Kidney tubule cell (primary cell): ENCODE measurements around the gene ERH.

Source experiments
- DNase-seq: peaks from one replicate; pipeline ENCODE4 v3.0.0-alpha.2; 2018; ENCODE audit warnings: low spot score

ERH gene

DNA sequence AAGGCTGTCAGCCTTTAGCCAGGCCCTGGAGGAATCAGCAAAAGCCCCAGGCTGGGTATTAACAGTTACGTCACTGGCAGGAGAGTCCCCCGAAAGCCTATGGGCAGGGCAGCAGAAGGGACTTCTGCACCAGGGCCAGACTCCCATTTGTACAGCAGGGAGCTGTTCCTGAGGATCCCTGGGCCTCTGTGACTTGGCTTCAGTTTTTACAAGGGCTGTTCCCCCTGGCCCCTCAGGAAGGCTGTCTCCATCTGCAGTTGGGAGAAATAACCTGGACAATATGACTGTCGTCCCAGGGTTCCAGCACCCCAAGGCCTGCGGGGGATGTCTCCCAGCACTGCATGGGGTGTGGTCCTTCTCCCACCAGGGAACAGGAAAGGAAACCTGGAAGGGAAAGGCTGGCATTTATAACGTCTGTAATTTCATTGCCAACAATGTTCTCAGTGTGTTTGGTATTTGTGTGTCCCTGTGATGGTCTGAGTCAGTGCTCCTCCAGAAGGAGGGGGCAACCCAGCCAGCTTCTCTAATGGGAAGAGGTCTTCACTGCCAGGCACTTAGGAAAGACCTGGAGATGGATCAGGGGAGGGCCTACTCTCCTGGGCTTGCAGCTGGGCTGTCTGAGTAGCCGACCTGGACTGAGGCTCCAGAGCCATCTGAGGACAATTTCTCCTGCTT is 42.4 kb downstream of the ERH start:
- DNase-seq: peak; percentile 70

- no peak for DNase-seq
Measured at GRCh38 chr14:69355154-69355597, 42.9 kb downstream of the ERH start.

DNA sequence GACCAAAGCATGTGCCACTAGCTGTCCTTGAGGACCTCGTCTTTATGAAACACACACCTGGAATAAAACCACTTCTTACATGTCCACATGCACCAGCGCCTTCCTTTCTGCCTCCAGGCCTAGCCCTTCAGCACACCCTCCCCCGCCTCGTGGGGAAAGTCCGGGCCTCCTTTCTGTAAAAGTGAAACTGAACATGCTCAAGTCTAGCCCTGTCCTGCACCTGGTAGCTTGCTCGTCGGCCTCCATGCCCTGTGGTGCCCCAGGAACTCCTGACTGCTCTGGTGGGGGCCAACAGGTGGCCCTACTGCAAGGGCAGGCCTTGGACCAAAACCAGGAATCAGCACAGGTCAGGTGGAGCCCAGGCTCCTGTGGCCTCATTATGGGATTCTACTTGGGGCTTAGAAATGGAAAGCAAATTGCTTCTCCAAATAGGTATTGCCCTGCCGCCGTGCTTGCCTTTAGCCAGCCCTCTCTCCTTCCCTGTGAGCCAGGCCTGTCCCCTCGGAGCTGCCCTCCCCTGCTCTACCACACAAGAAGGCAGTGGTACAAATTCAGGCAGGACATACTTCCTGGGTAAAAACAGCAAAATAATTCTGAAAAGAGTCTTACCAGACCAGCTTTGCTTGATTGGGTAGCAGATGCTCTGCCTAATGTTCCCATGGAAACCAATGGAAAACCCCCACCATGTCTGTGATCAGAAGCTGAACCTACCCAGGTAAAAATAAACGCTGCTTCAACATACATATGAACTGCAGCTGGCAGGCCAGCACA is 43.5 kb downstream of the ERH start:
- peak; percentile 69 for DNase-seq

GRCh38 chr14:69353168-69353567 is 44.9 kb downstream of the ERH start:
- DNase-seq: no peak

DNA sequence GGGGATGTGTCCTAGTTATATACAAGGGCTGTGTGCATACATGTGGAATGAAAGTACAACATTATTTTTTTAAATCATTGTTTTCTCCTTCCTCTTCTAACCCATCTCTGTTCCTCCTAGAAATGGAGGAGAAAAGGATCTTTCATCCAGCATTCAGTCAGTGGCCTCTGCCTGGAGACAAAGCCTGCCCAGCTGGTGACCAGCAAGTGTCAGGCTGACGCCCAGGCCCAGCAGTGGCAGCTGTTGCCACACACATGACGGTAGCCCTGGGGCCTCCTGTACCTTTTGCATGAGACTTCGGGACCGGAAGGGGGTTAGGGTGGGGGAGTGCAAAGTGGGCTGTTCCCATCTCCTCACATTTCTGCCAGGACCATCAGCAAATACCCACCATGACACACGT is 46.2 kb downstream of the ERH start:
- DNase-seq: no peak

GRCh38 chr14:69351385-69351784 is 46.7 kb downstream of the ERH start:
- no peak for DNase-seq

- no peak for DNase-seq
Measured at GRCh38 chr14:69350892-69351291, 47.2 kb downstream of the ERH start.

GRCh38 chr14:69349091-69349777 is 48.9 kb downstream of the ERH start:
- DNase-seq: no peak

- peak; percentile 6 for DNase-seq
Measured at GRCh38 chr14:69346710-69347109, 51.4 kb downstream of the ERH start.

DNA sequence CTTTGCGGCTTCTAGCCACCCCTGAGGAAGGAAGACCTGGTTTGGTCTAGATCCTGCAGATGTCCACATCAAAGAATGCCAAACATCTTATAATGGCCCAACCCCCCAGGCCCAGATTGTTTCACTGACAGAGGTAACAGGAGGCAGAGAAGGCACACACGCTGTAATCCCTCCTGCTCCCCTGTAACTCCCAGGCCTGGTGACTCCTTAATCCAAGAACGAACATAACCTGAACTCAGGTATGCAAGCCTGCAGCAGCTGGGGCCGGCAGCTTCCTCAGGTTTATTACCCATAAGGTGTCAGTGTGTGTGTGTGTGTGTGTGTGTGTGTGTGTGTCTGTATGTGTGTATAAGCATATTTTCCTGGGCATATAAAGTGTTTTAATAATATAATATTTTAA is 52.7 kb downstream of the ERH start:
- DNase-seq: peak; percentile 31

- no peak for DNase-seq
Measured at GRCh38 chr14:69344171-69344570, 53.9 kb downstream of the ERH start.

DNA sequence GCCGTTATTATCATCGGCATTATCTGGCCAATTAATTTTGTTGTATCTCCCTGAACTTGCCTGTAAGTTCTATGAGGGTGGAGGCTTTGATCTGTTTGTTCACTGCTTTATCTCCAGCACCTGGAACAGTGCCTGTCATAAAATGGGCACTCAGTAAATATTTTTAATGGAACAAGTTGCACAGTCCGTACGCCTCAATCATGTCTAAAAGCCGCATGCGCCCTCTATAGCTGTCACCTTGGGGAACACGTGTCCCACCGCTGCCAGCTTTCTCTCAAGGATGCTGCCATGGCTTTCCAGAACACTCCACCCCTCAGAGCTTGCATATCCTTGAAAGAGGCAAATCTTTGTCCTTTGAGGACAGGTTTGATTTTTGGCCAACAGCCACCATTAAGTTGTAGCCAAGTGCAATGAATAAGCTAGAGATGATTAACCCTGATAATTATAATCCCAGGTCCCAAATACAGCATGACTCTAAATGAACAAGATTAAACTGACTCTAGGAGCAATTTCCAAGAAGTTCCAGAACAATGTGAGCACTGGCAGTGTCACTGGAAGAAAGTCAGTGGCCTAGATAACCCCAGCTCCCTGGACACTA is 55.1 kb downstream of the ERH start:
- DNase-seq: peak; percentile 60

- DNase-seq: no peak
Measured at GRCh38 chr14:69339426-69339825, 58.7 kb downstream of the ERH start.

DNA sequence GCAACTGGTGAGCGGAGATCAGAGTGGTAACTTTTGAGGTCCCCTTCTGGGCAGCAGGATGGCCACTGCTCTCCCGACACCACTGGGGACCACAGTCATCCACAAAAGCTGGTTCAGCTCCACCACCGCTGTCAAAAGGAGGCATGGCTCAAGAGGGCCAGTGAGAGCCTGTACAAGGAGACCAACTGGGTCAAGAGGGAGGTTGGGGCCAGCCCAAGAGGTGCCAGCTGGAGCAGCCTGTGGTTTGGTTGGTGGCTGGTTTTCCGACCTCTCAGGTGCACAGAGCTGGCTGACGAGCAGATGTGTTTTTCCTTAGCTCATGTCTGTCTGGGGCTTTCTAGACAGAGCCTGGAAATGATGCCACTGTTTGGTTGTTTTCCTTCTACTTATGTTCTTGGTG is 60.1 kb downstream of the ERH start:
- DNase-seq: no peak

- DNase-seq: peak; percentile 6
Measured at GRCh38 chr14:69335371-69335771, 62.7 kb downstream of the ERH start.

DNA sequence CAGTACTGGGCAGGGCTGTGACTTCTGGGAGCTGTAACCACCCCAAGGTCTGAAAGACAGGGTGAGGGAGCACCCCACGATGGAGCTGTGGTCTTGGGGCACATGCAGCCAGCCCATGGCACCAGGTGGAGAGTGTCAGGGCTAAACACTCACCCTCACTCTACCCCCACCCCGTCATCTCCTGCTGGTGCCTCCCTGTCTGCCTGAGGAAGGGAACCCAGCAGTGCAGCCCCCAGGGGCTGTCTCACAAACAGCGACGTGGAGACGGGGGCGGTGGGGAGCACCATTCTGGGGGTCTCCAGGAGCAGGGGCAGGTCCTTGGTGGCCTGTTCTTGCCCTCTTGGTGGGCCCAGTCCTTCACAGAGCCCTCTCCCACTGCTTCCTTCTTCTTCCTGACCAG is 63.5 kb downstream of the ERH start:
- no peak for DNase-seq

- DNase-seq: no peak
Measured at GRCh38 chr14:69333791-69334337, 64.2 kb downstream of the ERH start.

- no peak for DNase-seq
Measured at GRCh38 chr14:69332782-69333395, 65.2 kb downstream of the ERH start.

DNA sequence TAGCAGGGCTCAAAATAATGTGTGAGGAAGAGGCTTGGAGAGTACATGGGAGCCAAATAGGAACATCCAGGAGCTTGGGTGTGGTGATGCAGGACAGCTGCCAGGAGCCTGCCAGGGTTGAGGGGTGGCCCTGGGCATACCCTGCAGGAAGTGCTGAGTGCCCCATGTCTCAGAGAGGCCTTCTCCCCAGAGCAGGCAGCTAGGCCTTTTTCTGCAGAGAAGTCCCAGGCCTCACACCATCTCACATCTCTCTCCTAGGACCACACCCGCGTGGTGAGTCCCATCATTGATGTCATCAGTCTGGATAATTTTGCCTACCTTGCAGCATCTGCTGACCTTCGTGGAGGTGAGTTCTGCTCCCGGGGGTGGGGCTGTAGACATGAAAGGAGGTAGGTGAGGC is 66.9 kb downstream of the ERH start:
- no peak for DNase-seq
